Neural cell (in vitro differentiated cells): ENCODE measurements around the gene OR1M1. TPM values are rescaled to one million over a fixed set of nuclear protein-coding genes. Genes with fewer than 3 reads are reported as not detected.

Experiments
- H2AFZ ChIP-seq: fragments of 200-600, 300-800 bp; sonication (generic), shearing (Covaris generic); 2 replicates; pipeline ENCODE4 v1.6.0; 2014; ENCODE audit warnings: low read depth, mild to moderate bottlenecking, antibody characterized with exemption, low read length, moderate library complexity
- H3F3A ChIP-seq: fragments of 200-600 bp; shearing (Covaris generic); 2 replicates; pipeline ENCODE4 v1.6.1; 2016; ENCODE audit warnings: mild to moderate bottlenecking, moderate library complexity, mixed read lengths, antibody characterized with exemption, low read length; ENCODE audit not compliant: insufficient read depth, poor library complexity, severe bottlenecking
- H3K27ac ChIP-seq: fragments of 200-600, 300-800 bp; sonication (generic), shearing (Covaris generic); 2 replicates; pipeline ENCODE4 v1.5.1; 2014; ENCODE audit warnings: mild to moderate bottlenecking, low read length, moderate library complexity
- H3K27me3 ChIP-seq: fragments of 300-800, 200-600 bp; sonication (generic), shearing (Covaris generic); 2 replicates; pipeline ENCODE4 v1.6.0; 2014; ENCODE audit warnings: mild to moderate bottlenecking, low read depth, low read length, moderate library complexity; ENCODE audit not compliant: insufficient read depth
- H3K36me3 ChIP-seq: fragments of 300-800, 200-600 bp; sonication (generic), shearing (Covaris generic); 2 replicates; pipeline ENCODE4 v1.5.1; 2014; ENCODE audit warnings: mild to moderate bottlenecking, antibody characterized with exemption, low read length, moderate library complexity; ENCODE audit not compliant: insufficient read depth
- H3K4me2 ChIP-seq: fragments of 300-800, 200-600 bp; sonication (generic), shearing (Covaris generic); 2 replicates; pipeline ENCODE4 v1.6.0; 2014; ENCODE audit warnings: mild to moderate bottlenecking, low read length
- H3K4me3 ChIP-seq: fragments of 300-800, 200-600 bp; sonication (generic), shearing (Covaris generic); 2 replicates; pipeline ENCODE4 v1.5.1; 2014; ENCODE audit warnings: mild to moderate bottlenecking, low read length, moderate library complexity
- H3K79me2 ChIP-seq: fragments of 200-600 bp; shearing (Covaris generic); replicated peaks from 2 replicates; pipeline ENCODE4 v1.6.0; 2014; ENCODE audit warnings: mild to moderate bottlenecking, low read length, moderate library complexity; ENCODE audit not compliant: insufficient read depth
- H3K9ac ChIP-seq: fragments of 300-800, 200-600 bp; sonication (generic), shearing (Covaris generic); 2 replicates; pipeline ENCODE4 v1.6.1; 2016; ENCODE audit warnings: mild to moderate bottlenecking, low read length, mixed read lengths
- H3K9me2 ChIP-seq: fragments of 200-600 bp; shearing (Covaris generic); 2 replicates; pipeline ENCODE4 v1.6.1; 2016; ENCODE audit warnings: mild to moderate bottlenecking, low read length, mixed read lengths; ENCODE audit not compliant: insufficient read depth
- H3K9me3 ChIP-seq: fragments of 200-600, 300-800 bp; sonication (generic), shearing (Covaris generic); 2 replicates; pipeline ENCODE4 v1.6.1; 2016; ENCODE audit warnings: mild to moderate bottlenecking, mixed run types, low read length, moderate library complexity, mixed read lengths
- H4K20me1 ChIP-seq: fragments of 200-600 bp; shearing (Covaris generic); 2 replicates; pipeline ENCODE4 v1.6.1; 2016; ENCODE audit warnings: mild to moderate bottlenecking, mixed run types; ENCODE audit not compliant: insufficient read depth
- CTCF ChIP-seq: fragments of 450-650 bp; IDR thresholded peaks from 2 replicates; pipeline ENCODE4 v1.5.1; 2014; ENCODE audit warnings: antibody characterized with exemption, mild to moderate bottlenecking, moderate library complexity; ENCODE audit not compliant: poor library complexity, severe bottlenecking
- MXI1 ChIP-seq: fragments of 450-650 bp; conservative IDR thresholded peaks from 2 replicates; pipeline ENCODE4 v1.6.1; 2014; ENCODE audit warnings: antibody characterized with exemption, mild to moderate bottlenecking; ENCODE audit not compliant: poor library complexity, severe bottlenecking
- POLR2AphosphoS5 ChIP-seq: IDR thresholded peaks from 2 replicates; pipeline ENCODE4 v1.6.1; 2012
- RAD21 ChIP-seq: fragments of 450-650 bp; conservative IDR thresholded peaks from 2 replicates; pipeline ENCODE4 v1.6.1; 2014; ENCODE audit warnings: antibody characterized with exemption, mild to moderate bottlenecking, moderate library complexity
- REST ChIP-seq: IDR thresholded peaks from 2 replicates; pipeline ENCODE4 v1.6.1; 2012; ENCODE audit warnings: borderline replicate concordance
- SMC3 ChIP-seq: fragments of 450-650 bp; conservative IDR thresholded peaks from 2 replicates; pipeline ENCODE4 v1.6.1; 2014; ENCODE audit warnings: antibody characterized with exemption, mild to moderate bottlenecking, moderate library complexity; ENCODE audit not compliant: poor library complexity
- TAF1 ChIP-seq: IDR thresholded peaks from 2 replicates; pipeline ENCODE4 v1.6.1; 2012; ENCODE audit warnings: low read depth
- polyA plus RNA-seq: library from polyadenylated mRNA; depleted of rRNA; stranded (reverse); fragments of >200 nt; gene quantifications from 2 replicates; pipeline ENCODE4 v1.2.3, GENCODE V29; 2014

Gene OR1M1
- polyA plus RNA-seq, 1 donor from 2014 or later = not detected

- TF ChIP-seq TAF1 = no peak
- no peak for TF ChIP-seq SMC3
- Histone ChIP-seq H3K36me3 (no peaks in the 10 kb centered on the region), H3K4me3 (no peak overlapping the region), H3K4me2 (no peak overlapping the region), H2AFZ (no peak overlapping the region), H3K79me2 (no peaks in the 10 kb centered on the region), H3K27me3 (no peaks in the 10 kb centered on the region), H3K9ac (no peak overlapping the region), H4K20me1 (no peaks in the 10 kb centered on the region), H3K9me3 (no peaks in the 10 kb centered on the region), H3K9me2 (no peaks in the 10 kb centered on the region), H3F3A (no peaks in the 10 kb centered on the region), H3K27ac (no peak overlapping the region)
Measured at GRCh38 chr19:9057505-9058258, 29.2 kb upstream of the OR1M1 start.

- no peak overlapping the region for H3K27ac ChIP-seq
- no peaks in the 10 kb centered on the region for H3K9me3 ChIP-seq
- no peaks in the 10 kb centered on the region for H3K36me3 ChIP-seq
- H3K27me3 ChIP-seq = no peaks in the 10 kb centered on the region
- H3K79me2 ChIP-seq = no peaks in the 10 kb centered on the region
- H3F3A ChIP-seq = no peaks in the 10 kb centered on the region
- H3K4me3 ChIP-seq = no peak overlapping the region
- H3K4me2 ChIP-seq = no peak overlapping the region
- TF ChIP-seq POLR2AphosphoS5 (no peak), TAF1 (no peak), REST (no peak), CTCF (no peak), MXI1 (no peak), RAD21 (no peak)
- H2AFZ ChIP-seq = no peak overlapping the region
- H3K9me2 ChIP-seq = no peaks in the 10 kb centered on the region
- no peaks in the 10 kb centered on the region for H4K20me1 ChIP-seq
- H3K9ac ChIP-seq = no peak overlapping the region
Measured at GRCh38 chr19:9058905-9059667, 27.8 kb upstream of the OR1M1 start.
